HepG2 (cell line): ENCODE measurements around the gene MIB1. TPM values are rescaled to one million over a fixed set of nuclear protein-coding genes. Genes with fewer than 3 reads are reported as not detected.

Experiments used
- ARID5B ChIP-seq: IDR thresholded peaks from 2 replicates; pipeline ENCODE4 v1.4.0; 2020; ENCODE audit warnings: mild to moderate bottlenecking, missing genetic modification reagents
- BRD4 ChIP-seq: sonication (generic); formaldehyde crosslinking; IDR thresholded peaks from 2 replicates; pipeline ENCODE4 v1.4.0; 2020; ENCODE audit warnings: missing genetic modification reagents
- CREB3 ChIP-seq: sonication (generic); formaldehyde crosslinking; IDR thresholded peaks from 2 replicates; pipeline ENCODE4 v1.5.0; 2020; ENCODE audit warnings: missing genetic modification reagents
- FOXO4 ChIP-seq: sonication (generic); formaldehyde crosslinking; conservative IDR thresholded peaks from 2 replicates; pipeline ENCODE4 v1.8.1; 2023; ENCODE audit warnings: missing genetic modification reagents
- KLF9 ChIP-seq: IDR thresholded peaks from 2 replicates; pipeline ENCODE4 v1.6.1; 2016; ENCODE audit warnings: low read depth
- MXD1 ChIP-seq: sonication (generic); formaldehyde crosslinking; IDR thresholded peaks from 2 replicates; pipeline ENCODE4 v1.4.0; 2020; ENCODE audit warnings: mild to moderate bottlenecking, missing genetic modification reagents
- NFE2L1 ChIP-seq: sonication (generic); formaldehyde crosslinking; IDR thresholded peaks from 2 replicates; pipeline ENCODE4 v1.4.0; 2020; ENCODE audit warnings: missing genetic modification reagents, mild to moderate bottlenecking, borderline replicate concordance
- NFKB2 ChIP-seq: sonication (generic); formaldehyde crosslinking; IDR thresholded peaks from 2 replicates; pipeline ENCODE4 v1.4.0; 2020; ENCODE audit warnings: missing genetic modification reagents, borderline replicate concordance
- NFKBIZ ChIP-seq: IDR thresholded peaks from 2 replicates; pipeline ENCODE4 v1.6.1; 2018; ENCODE audit warnings: missing genetic modification reagents, missing compliant biosample characterization
- RARG ChIP-seq: sonication (generic); formaldehyde crosslinking; IDR thresholded peaks from 2 replicates; pipeline ENCODE4 v1.4.0; 2020; ENCODE audit warnings: low read depth, mild to moderate bottlenecking, missing genetic modification reagents
- RFX3 ChIP-seq: IDR thresholded peaks from 2 replicates; pipeline ENCODE4 v1.6.1; 2016; ENCODE audit warnings: missing biosample characterization, missing genetic modification reagents
- ZBTB2 ChIP-seq: sonication (generic); formaldehyde crosslinking; IDR thresholded peaks from 2 replicates; pipeline ENCODE4 v1.8.0; 2022; ENCODE audit warnings: low read depth, missing genetic modification reagents
- ZBTB7B ChIP-seq: sonication (generic); formaldehyde crosslinking; IDR thresholded peaks from 2 replicates; pipeline ENCODE4 v1.4.0; 2020; ENCODE audit warnings: missing genetic modification reagents
- ZKSCAN8 ChIP-seq: IDR thresholded peaks from 2 replicates; pipeline ENCODE4 v1.6.1; 2016; ENCODE audit warnings: borderline replicate concordance, missing genetic modification reagents, missing compliant biosample characterization
- ZNF235 ChIP-seq: sonication (generic); formaldehyde crosslinking; IDR thresholded peaks from 2 replicates; pipeline ENCODE4 v1.8.1; 2023; ENCODE audit warnings: mild to moderate bottlenecking, missing genetic modification reagents, borderline replicate concordance
- ZNF362 ChIP-seq: sonication (generic); formaldehyde crosslinking; IDR thresholded peaks from 2 replicates; pipeline ENCODE4 v1.4.0; 2020; ENCODE audit warnings: missing genetic modification reagents, mild to moderate bottlenecking, borderline replicate concordance
- ZNF546 ChIP-seq: sonication (generic); formaldehyde crosslinking; conservative IDR thresholded peaks from 2 replicates; pipeline ENCODE4 v1.8.1; 2023; ENCODE audit warnings: mild to moderate bottlenecking, missing genetic modification reagents
- ZNF605 ChIP-seq: sonication (generic); formaldehyde crosslinking; IDR thresholded peaks from 2 replicates; pipeline ENCODE4 v1.8.0; 2022; ENCODE audit warnings: mild to moderate bottlenecking, missing genetic modification reagents
- ZNF724P ChIP-seq: sonication (generic); formaldehyde crosslinking; IDR thresholded peaks from 2 replicates; pipeline ENCODE4 v1.8.0; 2022; ENCODE audit warnings: missing genetic modification reagents, borderline replicate concordance
- ZNF83 ChIP-seq: sonication (generic); formaldehyde crosslinking; IDR thresholded peaks from 2 replicates; pipeline ENCODE4 v1.4.0; 2020; ENCODE audit warnings: missing genetic modification reagents, mild to moderate bottlenecking, borderline replicate concordance
- polyA plus RNA-seq, 8 experiments: library from polyadenylated mRNA; depleted of rRNA in 3 of 8; stranded (reverse) in 7 of 8; unstranded in 1 of 8; fragments of >200 nt; fragmentation: Illumina TruSeq in 4 of 8; extraction: Trizol in 4 of 8; gene quantifications; 2 replicates each; pipeline versions ENCODE4 v1.2.1 to v1.2.3, GENCODE V29; 2011 to 2016; ENCODE audit warnings: low read depth in 4 of 8, missing spikeins in 1 of 8, mixed read lengths in 1 of 8; ENCODE audit not compliant: insufficient read depth in 1 of 8
- total RNA-seq, 5 experiments: library from RNA; depleted of rRNA; stranded (reverse); fragments of >200 nt; fragmentation: Illumina TruSeq; extraction: Trizol; gene quantifications; 2 replicates each; pipeline ENCODE4 v1.2.3, GENCODE V29; 2016; ENCODE audit warnings: low read depth in 1 of 5

MIB1 gene
- total and polyA plus RNA-seq, 2 of the 13 experiments (the other 11 are each of a cell fraction or from before 2014, with no cell fraction given): 12.0 to 47.0 TPM

GRCh38 chr18:21704603-21705364 is 35.8 kb upstream of the MIB1 start, which contains the start of gene ABHD3 (continued):
- TF ChIP-seq FOXO4 (CRISPR knock-in tag): no peak
- TF ChIP-seq NFKBIZ: no peak
- TF ChIP-seq ZBTB2: no peak
- TF ChIP-seq BRD4 (CRISPR knock-in tag): peak; percentile 41; the same call in 1 of the 2 replicates
- TF ChIP-seq ZNF235 (CRISPR knock-in tag): no peak
- TF ChIP-seq ZBTB7B (CRISPR knock-in tag): peak; percentile 25; the same call in 1 of the 2 replicates
- 0 out of 2 replicates have a peak, but pooled peaks have one; percentile 31 for TF ChIP-seq ZKSCAN8
- TF ChIP-seq NFKB2 (CRISPR knock-in tag): peak; percentile 54; the same call in 1 of the 2 replicates
- no peak for TF ChIP-seq ZNF362 (CRISPR knock-in tag)
- TF ChIP-seq ARID5B: peak; percentile 45; the same call in 1 of the 2 replicates
- 0 out of 2 replicates have a peak, but pooled peaks have one; percentile 33 for TF ChIP-seq MXD1 (CRISPR knock-in tag)
- no peak for TF ChIP-seq NFE2L1 (CRISPR knock-in tag)
- no peak for TF ChIP-seq ZNF724P (CRISPR knock-in tag)
- TF ChIP-seq ZNF546: no peak
- TF ChIP-seq ZNF605: peak; percentile 38; the same call in 1 of the 2 replicates
- no peak for TF ChIP-seq RARG (CRISPR knock-in tag)
- no peak for TF ChIP-seq RFX3 (CRISPR knock-in tag)
- TF ChIP-seq ZNF83: no peak
- TF ChIP-seq KLF9 (CRISPR knock-in tag): no peak
- TF ChIP-seq CREB3 (CRISPR knock-in tag): peak; percentile 78; the same call in 1 of the 2 replicates
